UCSD-AML1 (cell line): Measurements from ENCODE around the gene CENPP.

ENCODE experiments used
- DNase-seq: peaks from one replicate; lab custom pipeline; 2025; ENCODE audit not compliant: unreplicated experiment; lab: John Stamatoyannopoulos, UW

Gene CENPP

GRCh38 chr9:92422611-92423338 lies 97.0 kb downstream of the CENPP start:
- no peak for DNase-seq

GRCh38 chr9:92423612-92424011 lies 97.9 kb downstream of the CENPP start:
- no peak for DNase-seq

- DNase-seq, result no peak
Measured at GRCh38 chr9:92424340-92424739, 98.6 kb downstream of the CENPP start, which contains the start of gene OMD. TSS of gene OMD (minus strand) at chr9:92424471. CDS start at chr9:92417558, 6,913 bp downstream.

- DNase-seq, result no peak
Measured at GRCh38 chr9:92425474-92425873, 99.7 kb downstream of the CENPP start.

GRCh38 chr9:92426501-92427145 lies 100.9 kb downstream of the CENPP start:
- no peak for DNase-seq

GRCh38 chr9:92429836-92430235 lies 104.1 kb downstream of the CENPP start:
- no peak for DNase-seq

GRCh38 chr9:92432350-92432749 lies 106.6 kb downstream of the CENPP start:
- DNase-seq, result no peak

GRCh38 chr9:92432972-92433548 lies 107.3 kb downstream of the CENPP start:
- no peak for DNase-seq

GRCh38 chr9:92435263-92435662 lies 109.5 kb downstream of the CENPP start:
- no peak for DNase-seq

- no peak for DNase-seq
Measured at GRCh38 chr9:92438900-92439526, 113.3 kb downstream of the CENPP start.

- DNase-seq, result no peak
Measured at GRCh38 chr9:92439921-92440750, 114.4 kb downstream of the CENPP start.

GRCh38 chr9:92440751-92441046 lies 114.9 kb downstream of the CENPP start:
- DNase-seq, result no peak

GRCh38 chr9:92444841-92445240 lies 119.1 kb downstream of the CENPP start:
- DNase-seq, result no peak

- no peak for DNase-seq
Measured at GRCh38 chr9:92446536-92446935, 120.8 kb downstream of the CENPP start.

- DNase-seq, result no peak
Measured at GRCh38 chr9:92455217-92455616, 129.5 kb downstream of the CENPP start.

GRCh38 chr9:92457576-92457975 lies 131.8 kb downstream of the CENPP start:
- no peak for DNase-seq

- DNase-seq, result no peak
Measured at GRCh38 chr9:92463387-92463786, 137.6 kb downstream of the CENPP start.

GRCh38 chr9:92463984-92464383 lies 138.2 kb downstream of the CENPP start:
- DNase-seq, result no peak

GRCh38 chr9:92467041-92467440 lies 141.3 kb downstream of the CENPP start:
- DNase-seq, result no peak

- no peak for DNase-seq
Measured at GRCh38 chr9:92467511-92467910, 141.8 kb downstream of the CENPP start.

GRCh38 chr9:92468206-92468605 lies 142.5 kb downstream of the CENPP start:
- no peak for DNase-seq
